Osteocyte (in vitro differentiated cells): ENCODE measurements around the gene UXS1. TPM values are rescaled to one million over a fixed set of nuclear protein-coding genes. Genes with fewer than 3 reads are reported as not detected.

ENCODE experiments used
- DNase-seq: peaks from one replicate; pipeline ENCODE4 v3.0.0; 2021; ENCODE audit warnings: mixed read lengths; ENCODE audit not compliant: unreplicated experiment; ENCODE audit errors: extremely low spot score
- H3K27ac Mint-ChIP-seq: one replicate; pipeline ENCODE4 v1.8.0; 2021; ENCODE audit warnings: mild to moderate bottlenecking, mixed read lengths; ENCODE audit not compliant: unreplicated experiment
- H3K27me3 Mint-ChIP-seq: one replicate; pipeline ENCODE4 v1.8.0; 2021; ENCODE audit warnings: mixed read lengths; ENCODE audit not compliant: unreplicated experiment
- H3K36me3 Mint-ChIP-seq: one replicate; pipeline ENCODE4 v1.8.0; 2021; ENCODE audit warnings: mixed read lengths; ENCODE audit not compliant: unreplicated experiment
- H3K4me1 Mint-ChIP-seq: one replicate; pipeline ENCODE4 v1.8.0; 2021; ENCODE audit warnings: mixed read lengths; ENCODE audit not compliant: unreplicated experiment
- H3K4me3 Mint-ChIP-seq: one replicate; pipeline ENCODE4 v1.8.0; 2021; ENCODE audit warnings: mild to moderate bottlenecking, moderate library complexity, mixed read lengths; ENCODE audit not compliant: unreplicated experiment
- H3K9me3 Mint-ChIP-seq: one replicate; pipeline ENCODE4 v1.8.0; 2021; ENCODE audit warnings: mixed read lengths; ENCODE audit not compliant: unreplicated experiment
- CTCF ChIP-seq: fragments of 200-600 bp; sonication (generic); IDR thresholded peaks from 2 replicates; pipeline ENCODE4 v1.5.0; 2021; ENCODE audit warnings: antibody characterized with exemption, mild to moderate bottlenecking, moderate library complexity
- total RNA-seq: library from RNA; stranded (reverse); gene quantifications from 2 replicates; pipeline ENCODE4 v1.2.1, GENCODE V29; 2021

UXS1 gene
- total RNA-seq, 1 donor from 2014 or later, result 23.2 TPM

GRCh38 chr2:106176446-106177099 is 17.5 kb downstream of the UXS1 start:
- Mint-ChIP-seq H3K9me3 (no peaks in the 10 kb centered on the region), H3K36me3 (no peaks in the 10 kb centered on the region), H3K4me1 (peaks cover 17% of the 10 kb centered on the region), H3K4me3 (no peak overlapping the region), H3K27me3 (no peaks in the 10 kb centered on the region), H3K27ac (no peak overlapping the region)
- no peak for DNase-seq
- no peak for TF ChIP-seq CTCF

- Mint-ChIP-seq H3K9me3 (no peaks in the 10 kb centered on the region), H3K4me1 (peaks cover 17% of the 10 kb centered on the region), H3K27me3 (no peaks in the 10 kb centered on the region), H3K4me3 (no peak overlapping the region), H3K36me3 (no peaks in the 10 kb centered on the region), H3K27ac (no peak overlapping the region)
- TF ChIP-seq CTCF, result no peak
- DNase-seq, result no peak
Observed at GRCh38 chr2:106175086-106175850, 18.8 kb downstream of the UXS1 start.

- Mint-ChIP-seq H3K4me3 (no peak overlapping the region), H3K9me3 (no peaks in the 10 kb centered on the region), H3K27ac (no peak overlapping the region), H3K27me3 (no peaks in the 10 kb centered on the region), H3K4me1 (peaks cover 17% of the 10 kb centered on the region), H3K36me3 (no peaks in the 10 kb centered on the region)
- DNase-seq, result no peak
- TF ChIP-seq CTCF, result no peak
Observed at GRCh38 chr2:106174056-106174455, 20.0 kb downstream of the UXS1 start.

- Mint-ChIP-seq H3K9me3 (no peaks in the 10 kb centered on the region), H3K27ac (no peak overlapping the region), H3K27me3 (no peaks in the 10 kb centered on the region), H3K4me3 (no peak overlapping the region), H3K4me1 (peaks cover 17% of the 10 kb centered on the region), H3K36me3 (no peaks in the 10 kb centered on the region)
- no peak for DNase-seq
- TF ChIP-seq CTCF, result no peak
Observed at GRCh38 chr2:106172649-106173048, 21.5 kb downstream of the UXS1 start.

GRCh38 chr2:106168657-106169056 is 25.4 kb downstream of the UXS1 start:
- Mint-ChIP-seq H3K4me3 (no peak overlapping the region), H3K27me3 (no peaks in the 10 kb centered on the region), H3K4me1 (peaks cover 15% of the 10 kb centered on the region), H3K36me3 (peaks cover 3% of the 10 kb centered on the region), H3K9me3 (no peaks in the 10 kb centered on the region), H3K27ac (no peak overlapping the region)
- TF ChIP-seq CTCF, result no peak
- no peak for DNase-seq
